Prostate gland (tissue), 2 donors: Measurements from ENCODE around the gene CHMP6. TPM values are rescaled to one million over a fixed set of nuclear protein-coding genes. Genes with fewer than 3 reads are reported as not detected.

ENCODE experiments used
- DNase-seq: peaks from one replicate; pipeline ENCODE4 v3.0.0-alpha.2; 2019; ENCODE audit warnings: low spot score
- H3K27ac ChIP-seq, 2 donors: fragments of 200-600 bp; sonication (generic); 2 replicates each; pipeline ENCODE4 v1.5.1; 2017 to 2019
- H3K27me3 ChIP-seq: fragments of 200-600 bp; sonication (generic); replicated peaks from 2 replicates; pipeline ENCODE4 v1.5.1; 2019; ENCODE audit not compliant: insufficient read depth
- H3K36me3 ChIP-seq, 2 donors: fragments of 200-600 bp; sonication (generic); 1 replicate in 1 of 2; 2 replicates in 1 of 2; pipeline versions ENCODE4 v1.5.1 to v1.8.1; 2017 to 2019
- H3K4me1 ChIP-seq: fragments of 200-600 bp; sonication (generic); replicated peaks from 2 replicates; pipeline ENCODE4 v1.5.1; 2019
- H3K4me3 ChIP-seq, 2 donors: fragments of 200-600 bp; sonication (generic); 2 replicates each; pipeline ENCODE4 v1.5.1; 2017 to 2019
- H3K9me3 ChIP-seq: fragments of 200-600 bp; sonication (generic); 2 replicates; pipeline ENCODE4 v1.5.1; 2017
- CTCF ChIP-seq, 4 experiments: fragments of 200-600 bp in 2 of 4; fragments of 450-650 bp in 2 of 4; sonication (generic) in 2 of 4; IDR thresholded peaks; 1 replicate in 3 of 4; 2 replicates in 1 of 4; pipeline ENCODE4 v1.5.1; 2016 to 2019; ENCODE audit warnings: antibody characterized with exemption in 4 of 4, mild to moderate bottlenecking in 2 of 4, moderate library complexity in 2 of 4
- POLR2A ChIP-seq: fragments of 450-650 bp; IDR thresholded peaks from one replicate; pipeline ENCODE4 v1.6.1; 2016; ENCODE audit warnings: antibody characterized with exemption, mild to moderate bottlenecking
- POLR2AphosphoS5 ChIP-seq: sonication (generic); formaldehyde crosslinking; IDR thresholded peaks from one replicate; pipeline ENCODE4 v1.6.1; 2017; ENCODE audit warnings: antibody characterized with exemption
- WGBS: methylation state at CpG from one replicate; pipeline ENCODE4 v1.1.5; 2018; 5-methylcytosine and 5-hydroxymethylcytosine counted together
- intact Hi-C: fragments of 100-400 bp; cut with DNase I; formaldehyde crosslinking; loops from one replicate; pipeline ENCODE4 v1.14.2; 2022
- total RNA-seq, 2 donors: library from RNA; depleted of rRNA; stranded (reverse); fragments of >200 nt; gene quantifications; one replicate each; pipeline ENCODE4 v1.1.0, GENCODE V29; 2016

Gene CHMP6
- total RNA-seq, 2 donors from 2014 or later = 30.6 to 35.3 TPM

GRCh38 chr17:80957461-80957941 is 34.1 kb upstream of the CHMP6 start:
- no peaks in the 10 kb centered on the region for H3K27me3 ChIP-seq
- no peak overlapping the region for H3K27ac ChIP-seq
- H3K36me3 ChIP-seq = no peaks in the 10 kb centered on the region
- TF ChIP-seq POLR2AphosphoS5 (no peak), CTCF (IDR thresholded peaks at IDR 0.05) (no peak), POLR2A (no peak)
- peaks cover 12% of the 10 kb centered on the region for H3K4me1 ChIP-seq
- intact Hi-C loops = no loop called here
- no peak for DNase-seq
- no peak overlapping the region for H3K4me3 ChIP-seq
- WGBS = 96% methylated on average over 12 of the region's 12 CpGs
- no peaks in the 10 kb centered on the region for H3K9me3 ChIP-seq

- TF ChIP-seq POLR2AphosphoS5 (peak; percentile 75), CTCF (IDR thresholded peaks at IDR 0.05) (peak in 2 of 4 experiments; percentile 16 to 42), POLR2A (no peak)
- Histone ChIP-seq H3K27me3 (no peaks in the 10 kb centered on the region), H3K4me1 (peaks cover 12% of the 10 kb centered on the region), H3K4me3 (no peak overlapping the region), H3K36me3 (no peaks in the 10 kb centered on the region), H3K27ac (peak overlapping the region; percentile 72 to 76), H3K9me3 (no peaks in the 10 kb centered on the region)
- peak; percentile 53 for DNase-seq
- WGBS = 21% methylated on average over 22 of the region's 23 CpGs
- intact Hi-C loops = loop anchor here (10.0 kb wide), 1 partner anchor 505 kb away; no protein-coding TSS in a partner anchor
These were observed 32.2 kb upstream of the CHMP6 start for GRCh38 chr17:80959330-80960036.

GRCh38 chr17:80960037-80960796 is 31.4 kb upstream of the CHMP6 start:
- no peak for TF ChIP-seq POLR2AphosphoS5
- TF ChIP-seq POLR2A = no peak
- no peak for TF ChIP-seq CTCF (IDR thresholded peaks at IDR 0.05)
- no peak overlapping the region for H3K4me3 ChIP-seq
- peak overlapping the region; percentile 72 to 76 for H3K27ac ChIP-seq
- peaks cover 12% of the 10 kb centered on the region for H3K4me1 ChIP-seq
- no peaks in the 10 kb centered on the region for H3K9me3 ChIP-seq
- no peak for DNase-seq
- intact Hi-C loops = loop anchor here (10.0 kb wide), 1 partner anchor 505 kb away; no protein-coding TSS in a partner anchor
- no peaks in the 10 kb centered on the region for H3K36me3 ChIP-seq
- 87% methylated on average over 7 of the region's 24 CpGs for WGBS
- no peaks in the 10 kb centered on the region for H3K27me3 ChIP-seq

- intact Hi-C loops = loop anchor here (10.0 kb wide), 1 partner anchor 506 kb away; no protein-coding TSS in a partner anchor
- H3K9me3 ChIP-seq = no peaks in the 10 kb centered on the region
- no peaks in the 10 kb centered on the region for H3K36me3 ChIP-seq
- no peak overlapping the region for H3K4me3 ChIP-seq
- TF ChIP-seq POLR2A (no peak), CTCF (IDR thresholded peaks at IDR 0.05) (no peak), POLR2AphosphoS5 (no peak)
- 71% methylated on average over 24 of the region's 31 CpGs for WGBS
- DNase-seq = no peak
- no peaks in the 10 kb centered on the region for H3K27me3 ChIP-seq
- H3K4me1 ChIP-seq = peaks cover 12% of the 10 kb centered on the region
- peak overlapping the region; percentile 72 to 76 for H3K27ac ChIP-seq
These were observed 30.7 kb upstream of the CHMP6 start for GRCh38 chr17:80960797-80961452.
